Skin epidermis (tissue), 12 donors: ENCODE data around the gene CELSR2.

ENCODE experiments used
- H3K27ac ChIP-seq, 21 experiments: fragments of 200-600 bp; sonication (generic) in 11 of 21; one replicate each; pipeline ENCODE4 v1.5.0; 2020; ENCODE audit warnings: mild to moderate bottlenecking in 3 of 21, inconsistent platforms in 2 of 21, moderate library complexity in 2 of 21
- H3K4me3 ChIP-seq, 7 experiments: fragments of 200-600 bp; sonication (generic) in 2 of 7; one replicate each; pipeline ENCODE4 v1.5.0; 2020; ENCODE audit warnings: inconsistent platforms in 2 of 7, mild to moderate bottlenecking in 2 of 7, moderate library complexity in 1 of 7

The CELSR2 gene

DNA sequence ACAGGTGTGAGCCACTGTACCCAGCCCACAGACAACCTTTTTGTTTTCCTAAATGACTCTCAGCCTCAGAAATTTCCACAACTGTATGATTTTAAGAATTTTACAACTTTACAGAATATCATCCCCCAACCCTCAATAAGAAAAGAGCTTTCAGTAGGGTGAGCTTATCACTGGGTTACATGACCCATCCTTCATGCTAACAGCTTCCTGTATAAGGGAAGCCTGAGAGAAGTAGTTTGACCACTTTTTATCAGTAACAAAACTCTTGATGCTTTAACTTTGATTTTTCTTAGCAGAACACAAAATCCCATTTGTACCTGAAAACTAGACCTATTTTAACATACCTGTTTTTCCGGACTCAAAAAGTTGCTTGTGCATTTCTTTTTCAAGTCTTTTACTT is 67.2 kb downstream of the CELSR2 start:
- Histone ChIP-seq H3K27ac (no peak overlapping the region), H3K4me3 (no peak overlapping the region)

DNA sequence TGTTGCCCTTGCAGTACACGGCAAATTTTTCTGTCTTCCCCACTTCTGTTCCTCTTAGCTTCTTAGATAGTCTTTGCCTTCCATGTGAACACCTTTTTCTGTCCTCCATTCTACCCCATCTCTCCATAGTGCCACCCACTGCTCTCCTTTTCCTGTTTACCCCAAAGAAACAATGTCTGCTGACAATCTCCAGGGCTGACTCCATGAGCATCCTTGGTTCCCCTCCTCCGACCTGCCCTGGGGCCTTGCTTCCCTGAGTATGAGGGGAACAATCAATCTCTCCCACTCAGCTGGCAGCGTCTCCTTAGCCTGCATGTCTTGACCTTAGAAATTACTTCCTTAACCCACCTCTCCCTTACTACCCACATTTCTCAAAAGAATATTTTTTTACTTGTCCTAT is 69.8 kb downstream of the CELSR2 start:
- Histone ChIP-seq H3K27ac (no peak overlapping the region), H3K4me3 (no peak overlapping the region)

DNA sequence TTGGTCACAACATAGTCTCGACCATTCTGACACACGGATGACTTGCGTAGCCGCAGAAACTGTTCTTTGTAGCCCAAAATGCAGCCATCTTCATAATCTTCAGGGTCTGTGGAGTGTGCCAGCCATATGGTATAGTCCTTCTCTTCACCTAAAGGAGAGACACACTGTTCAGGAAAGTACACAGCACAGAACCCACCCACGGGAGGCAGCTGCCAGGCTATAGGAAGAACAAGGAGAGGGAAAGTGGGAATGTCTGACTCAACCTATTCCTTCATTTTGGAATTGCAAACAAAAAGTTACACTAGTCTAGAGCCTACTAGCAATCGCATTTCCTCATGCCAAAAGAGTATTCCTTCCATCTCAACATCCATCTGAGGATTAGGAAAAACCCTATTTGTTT is 73.6 kb downstream of the CELSR2 start:
- H3K27ac ChIP-seq = no peak overlapping the region
- H3K4me3 ChIP-seq = no peak overlapping the region
